ENCODE data around the gene PDHX.
"Not testable (repeated sequence)": the region's sequence is repeated elsewhere in the genome, so short reads cannot be mapped to it uniquely, and the experiment has no call there.

The PDHX gene

DNA sequence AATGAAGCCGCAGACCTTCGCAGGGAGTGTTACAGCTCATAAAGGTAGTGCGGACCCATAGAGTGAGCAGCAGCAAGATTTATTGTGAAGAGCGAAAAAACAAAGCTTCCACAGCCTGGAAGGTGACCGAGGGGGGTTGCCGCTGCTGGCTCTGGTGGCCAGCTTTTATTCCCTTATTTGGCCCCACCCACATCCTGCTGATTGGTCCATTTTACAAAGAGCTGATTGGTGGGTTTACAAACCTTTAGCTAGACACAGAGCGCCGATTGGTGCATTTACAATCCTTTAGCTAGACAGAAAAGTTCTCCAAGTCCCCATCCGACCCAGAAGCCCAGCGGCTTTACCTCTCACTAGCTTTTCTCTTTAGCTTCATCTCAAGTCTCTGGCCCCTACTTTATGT, 2.9 kb upstream of the PDHX start:
- not testable (repeated sequence) for DNase-seq

DNA sequence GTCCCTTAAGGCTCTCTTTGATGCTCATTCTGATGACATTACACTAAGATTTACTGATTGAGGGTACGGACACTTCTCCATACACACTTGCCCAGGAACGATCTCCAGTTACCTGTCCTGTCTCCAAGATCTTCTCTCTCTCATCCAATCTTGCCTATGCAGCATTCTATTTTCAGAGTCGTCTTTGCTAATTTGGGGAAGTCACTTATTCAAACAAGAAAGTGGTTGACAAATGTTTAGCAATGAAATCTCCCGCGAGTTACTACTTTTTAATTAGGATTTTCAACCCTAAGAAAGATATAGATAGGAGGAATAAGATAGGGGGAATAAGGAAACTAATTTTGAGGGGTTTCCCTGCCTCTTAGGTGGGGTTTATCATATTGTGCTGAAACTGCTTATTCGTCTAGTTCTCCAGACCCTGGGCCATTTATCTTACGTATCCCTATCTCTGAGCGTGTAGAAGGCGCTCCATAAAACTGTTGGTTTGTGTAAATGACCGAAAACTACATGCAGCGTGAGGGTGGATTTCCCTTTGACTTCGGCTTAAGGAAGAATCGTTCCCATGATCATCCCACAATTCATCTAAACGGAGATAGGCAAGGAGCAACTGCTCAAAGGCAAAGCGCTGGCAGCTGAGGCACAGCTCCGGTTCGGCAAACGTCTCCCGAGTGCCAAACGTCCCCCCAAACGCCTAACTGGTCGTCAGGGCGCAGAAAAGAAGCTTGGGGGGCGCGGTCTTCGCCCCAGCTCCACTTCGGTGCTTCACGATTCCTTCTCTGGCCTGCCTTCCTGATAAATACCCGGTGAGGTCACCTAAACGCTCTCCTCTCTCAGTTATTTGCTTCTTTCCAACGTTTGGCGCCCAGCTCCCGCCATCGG, 1.0 kb upstream of the PDHX start:
- DNase-seq: no peak

DNA sequence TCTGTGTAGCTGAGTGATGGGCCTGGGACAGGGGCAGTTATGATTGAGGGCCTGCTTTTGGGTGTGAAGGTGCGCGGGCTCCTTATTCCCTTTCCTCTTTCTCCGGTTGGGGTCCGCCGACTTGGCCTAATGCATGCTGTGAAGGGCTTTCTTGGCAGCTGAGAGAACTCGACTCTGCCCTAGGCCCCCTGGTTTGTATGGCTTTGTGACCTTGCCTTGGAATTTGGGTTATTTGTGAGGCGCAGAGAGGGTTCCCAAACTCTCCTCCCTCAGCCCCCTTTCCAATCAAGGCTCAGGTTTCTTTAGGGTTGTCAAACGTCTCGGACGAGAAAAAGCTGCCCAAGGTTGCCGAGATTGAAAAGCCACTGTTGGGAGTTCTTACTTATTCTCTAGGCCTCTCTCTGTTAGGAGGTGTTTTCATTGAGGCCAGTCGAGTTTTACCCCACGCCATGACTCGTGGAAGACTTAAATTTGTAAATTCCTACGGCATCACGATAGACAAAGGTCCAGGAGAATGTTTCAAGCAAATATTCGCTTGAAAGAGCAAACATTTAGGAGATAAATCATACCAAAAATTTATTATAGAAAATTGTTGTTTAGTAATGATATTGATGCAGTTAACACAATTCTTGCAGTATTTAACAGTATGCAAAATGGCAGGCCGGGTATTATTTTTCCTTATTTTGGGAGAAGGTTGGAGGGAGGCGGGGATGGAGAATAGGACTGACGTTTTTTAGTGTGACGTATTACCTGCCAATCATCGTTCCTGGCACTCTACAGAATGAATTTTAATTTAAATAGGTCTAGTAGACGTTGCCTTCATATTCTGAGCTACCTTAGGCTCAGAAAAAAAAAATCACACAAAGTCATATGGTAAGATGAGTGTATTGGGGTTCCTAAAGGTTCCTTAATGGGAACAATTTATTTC, 689 bp downstream of the PDHX start:
- DNase-seq: no peak

DNA sequence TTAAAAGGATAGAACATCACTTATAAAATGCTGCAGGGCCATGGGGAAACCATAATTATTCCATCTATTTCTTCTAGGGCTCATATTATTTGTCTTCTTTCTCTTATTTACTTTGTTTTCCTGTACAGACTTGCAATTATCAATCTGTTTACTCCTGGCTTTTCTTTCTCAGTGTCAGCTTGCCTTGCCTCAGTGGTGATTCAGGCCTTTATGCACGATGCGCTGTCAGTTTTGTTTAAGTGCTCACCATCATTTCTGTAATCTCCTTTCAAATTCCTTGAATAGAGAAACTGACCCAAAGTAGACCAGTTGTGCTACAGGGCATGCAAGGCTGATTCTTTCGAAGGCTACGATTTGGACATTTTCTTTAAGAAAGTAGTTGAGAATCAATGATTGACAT, 4.7 kb downstream of the PDHX start:
- DNase-seq: no peak

DNA sequence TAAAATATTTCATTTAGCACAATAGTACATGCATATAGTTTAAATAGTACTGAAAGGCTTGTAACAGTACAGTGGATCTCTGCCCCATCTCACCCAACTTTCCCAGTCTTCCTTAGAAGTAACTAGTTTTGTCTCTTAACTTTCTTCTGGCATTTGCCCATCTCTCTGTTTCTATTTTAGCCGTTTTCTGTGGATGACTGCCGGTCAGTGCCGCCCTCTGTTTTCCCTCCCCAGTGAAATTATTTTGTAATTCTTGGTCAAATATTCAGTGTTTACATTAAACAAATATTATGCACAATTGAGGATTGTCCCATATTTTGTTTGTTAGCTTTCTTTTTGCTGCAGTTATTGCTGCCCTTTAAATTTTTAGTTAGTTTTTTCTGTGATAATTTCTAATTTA, 8.3 kb downstream of the PDHX start:
- DNase-seq: no peak

DNA sequence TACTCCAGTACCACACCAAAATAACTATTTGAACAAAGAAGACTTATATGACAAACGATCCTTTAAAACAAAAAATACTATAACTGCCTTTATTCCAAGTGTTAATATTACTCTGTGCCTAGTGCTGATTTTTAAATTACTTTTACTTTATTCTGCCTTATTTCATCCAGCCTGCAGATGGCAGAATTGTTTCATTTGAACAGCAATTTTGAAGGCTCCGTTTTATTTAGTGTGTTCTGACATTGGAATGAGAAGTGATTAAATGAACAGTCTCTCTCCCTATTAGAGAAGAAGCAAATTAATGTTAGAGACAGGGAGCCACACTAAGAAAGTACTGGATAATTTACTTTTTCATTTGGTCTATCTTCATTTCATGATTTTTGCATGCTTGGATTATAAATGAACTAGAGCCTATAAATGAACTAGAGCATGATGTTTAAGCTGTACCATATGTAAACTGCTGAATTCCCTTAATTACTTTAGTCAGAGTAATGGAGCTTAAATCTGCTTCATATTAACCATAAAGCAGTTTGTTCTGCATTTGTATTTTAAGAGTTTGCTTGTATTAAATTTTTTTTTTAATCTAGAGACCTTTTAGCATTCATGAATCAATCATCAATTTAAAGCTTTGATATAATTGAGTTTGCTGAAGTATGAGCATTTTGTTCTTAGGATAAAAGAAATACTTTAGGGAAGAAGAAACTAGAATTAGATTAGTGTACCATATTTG, 9.8 kb downstream of the PDHX start:
- no peak for DNase-seq

DNA sequence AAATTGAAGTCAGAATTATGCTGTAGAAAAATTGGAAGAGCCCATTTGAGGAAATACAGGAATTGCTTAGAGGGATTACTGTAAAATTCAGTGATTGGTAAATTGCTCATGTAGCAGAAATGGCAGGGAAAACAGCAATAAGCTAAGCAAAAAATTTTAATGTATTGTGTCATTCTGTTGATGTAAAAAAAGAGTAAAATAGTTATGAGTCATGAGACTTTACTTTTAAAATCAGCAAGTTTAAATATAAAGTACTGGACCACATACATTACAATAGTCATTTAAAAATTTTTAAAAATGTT, 10.4 kb downstream of the PDHX start:
- DNase-seq: no peak

DNA sequence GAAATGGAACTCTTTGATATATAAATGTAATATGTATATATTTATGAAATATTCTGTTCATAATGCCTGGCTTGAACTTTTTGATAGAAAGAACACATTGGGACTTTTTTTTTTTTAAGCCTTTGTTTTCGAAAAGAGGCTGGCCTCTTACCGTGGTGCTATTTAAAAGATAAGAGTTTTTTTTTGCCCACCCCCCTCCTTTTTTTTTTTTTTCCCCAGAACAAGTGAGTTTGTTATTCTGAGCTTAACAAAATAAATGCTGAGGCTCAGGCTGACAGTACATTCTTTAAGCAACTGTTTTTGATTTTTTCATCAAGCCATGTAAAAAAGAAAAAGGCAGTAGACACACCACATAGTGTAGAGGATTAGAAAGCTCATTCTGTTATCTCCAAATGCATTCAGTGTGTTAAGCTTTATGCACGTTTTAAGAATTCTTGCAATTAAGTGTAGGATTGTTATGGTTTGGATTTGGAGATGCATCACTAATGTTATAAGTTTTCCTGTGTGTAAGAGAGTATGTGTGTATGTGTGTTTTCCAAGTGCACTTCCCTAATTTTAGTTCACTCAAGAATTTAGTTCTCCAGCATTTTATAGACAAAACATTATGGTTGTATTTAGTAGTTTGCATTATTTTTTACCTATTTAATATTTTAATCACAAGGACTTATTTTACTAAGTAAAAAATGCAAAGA, 12.0 kb downstream of the PDHX start:
- no peak for DNase-seq

DNA sequence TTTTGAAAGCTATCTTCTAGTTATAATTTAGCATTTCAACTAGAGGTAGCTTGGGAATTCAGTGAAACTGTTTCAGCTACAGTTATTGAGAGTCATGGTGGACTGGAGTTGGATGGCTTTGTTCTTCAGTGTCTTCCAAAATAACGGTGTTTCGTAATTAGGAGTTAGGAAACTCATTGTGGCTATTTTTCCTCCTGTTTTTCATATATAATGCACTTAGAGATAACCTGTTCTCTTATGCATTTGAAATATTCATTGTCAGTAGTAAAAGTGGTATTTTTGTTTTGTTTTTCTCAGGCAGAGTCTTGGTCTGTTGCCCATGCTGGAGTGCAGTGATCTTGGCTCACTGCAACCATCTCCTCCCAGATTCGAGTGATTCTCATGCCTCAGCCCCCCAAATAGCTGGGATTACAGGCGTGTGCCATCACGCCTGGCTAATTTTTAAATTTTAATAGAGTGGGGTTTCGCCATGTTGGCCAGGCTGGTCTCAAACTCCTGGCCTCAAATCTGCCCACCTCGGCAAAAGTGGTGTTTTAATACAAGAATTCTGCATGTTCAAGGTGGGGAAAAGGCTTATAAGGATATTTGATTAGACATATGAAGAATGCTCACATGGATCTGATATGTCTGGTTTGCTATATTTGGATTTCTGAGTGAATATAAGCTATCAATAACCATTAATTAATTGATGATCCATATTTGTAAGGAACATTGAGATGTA, 12.7 kb downstream of the PDHX start:
- DNase-seq: no peak

DNA sequence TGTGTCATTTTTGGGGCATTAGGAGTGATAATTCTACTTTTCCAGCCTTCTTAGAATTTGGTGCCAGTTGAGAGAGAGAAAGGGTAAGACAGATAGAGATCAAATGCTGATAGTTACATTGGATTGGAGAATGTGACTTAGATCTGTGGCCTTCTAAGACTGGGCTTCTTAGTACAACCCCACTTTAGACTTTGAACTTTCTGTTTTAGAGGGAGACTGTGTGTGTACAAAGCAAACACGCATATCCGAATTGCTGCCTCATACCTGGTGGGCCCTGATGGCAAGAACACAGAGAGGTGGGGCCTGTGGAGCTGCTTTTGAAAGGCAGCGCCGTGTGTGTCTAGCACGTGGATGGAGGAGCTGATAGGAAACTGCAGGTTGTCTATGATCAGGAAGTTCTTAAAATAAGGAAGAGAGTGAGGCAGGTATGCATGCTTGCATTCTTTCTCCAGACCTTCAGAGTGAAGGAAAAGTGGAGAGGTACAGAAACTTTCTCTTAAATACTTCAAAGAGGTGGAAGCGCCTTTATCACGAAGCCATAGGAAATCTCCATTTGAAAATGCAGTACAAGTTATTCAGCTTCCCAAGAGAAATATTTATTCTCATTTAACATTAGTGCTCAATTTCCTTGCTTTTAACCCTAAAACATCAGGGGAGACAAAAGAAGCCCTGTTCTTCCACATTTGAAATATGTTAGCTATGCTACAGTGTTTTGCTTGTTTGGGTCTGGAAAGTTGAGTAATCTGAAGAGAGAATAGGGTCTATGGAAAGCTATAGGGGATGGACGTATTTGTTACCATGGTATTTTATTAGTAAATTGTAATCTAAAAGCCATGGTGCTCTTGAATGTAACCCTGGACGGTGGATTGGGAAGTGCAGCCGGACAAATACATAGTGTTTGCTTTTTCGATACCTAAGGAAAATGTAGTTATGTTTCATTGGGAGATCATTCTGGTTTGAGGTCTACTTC, 13.7 kb downstream of the PDHX start:
- DNase-seq: no peak

DNA sequence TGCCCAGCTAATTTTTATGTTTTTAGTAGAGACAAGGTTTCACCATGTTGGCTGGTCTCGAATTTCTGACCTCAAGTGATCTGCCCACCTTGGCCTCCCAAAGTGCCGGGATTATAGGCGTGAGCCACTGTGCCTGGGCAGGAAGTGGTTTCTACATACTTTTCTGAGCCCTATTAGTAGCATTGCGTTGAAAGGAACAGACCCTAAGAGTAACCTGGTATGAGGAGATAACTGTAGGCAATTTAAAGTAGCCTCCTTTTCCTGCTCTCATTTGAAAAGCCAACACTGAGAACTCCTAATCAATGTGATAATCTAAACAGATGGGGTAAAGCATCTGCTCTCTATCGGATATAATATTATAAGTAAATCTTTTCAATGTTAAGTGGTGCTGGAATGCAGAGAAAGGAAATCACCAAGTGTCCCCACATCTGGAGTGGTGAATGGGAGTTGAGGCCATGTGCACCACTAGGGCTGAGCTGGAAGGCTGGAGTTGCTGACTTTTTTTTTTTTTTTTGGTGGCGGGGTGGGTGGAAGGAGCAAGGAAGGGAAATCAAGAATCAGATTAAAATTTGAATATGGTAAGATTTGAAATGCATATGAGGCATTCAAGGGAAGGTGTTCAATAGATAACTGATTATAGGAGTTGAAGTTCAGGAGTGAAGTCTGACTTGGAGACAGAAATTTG, 20.7 kb downstream of the PDHX start:
- DNase-seq: no peak

DNA sequence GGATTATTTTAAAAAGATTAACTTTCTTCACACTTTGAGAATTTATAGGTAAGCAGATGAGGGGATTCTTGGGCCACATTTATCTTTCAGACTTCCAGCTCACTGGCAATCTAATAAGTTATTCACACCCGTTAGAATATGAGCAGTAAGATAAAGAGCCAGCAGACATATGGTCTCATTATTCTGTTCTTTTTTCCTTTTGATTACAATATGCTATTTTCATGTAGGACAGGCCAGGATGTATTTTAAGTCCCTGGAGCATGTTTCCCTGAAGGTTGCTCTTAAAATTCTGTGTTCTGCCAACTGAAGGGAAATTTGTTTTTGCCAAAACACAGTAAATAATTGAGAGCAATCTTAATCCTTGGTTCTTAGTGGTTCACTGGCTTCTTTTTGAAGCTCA, 22.2 kb downstream of the PDHX start:
- DNase-seq: no peak

DNA sequence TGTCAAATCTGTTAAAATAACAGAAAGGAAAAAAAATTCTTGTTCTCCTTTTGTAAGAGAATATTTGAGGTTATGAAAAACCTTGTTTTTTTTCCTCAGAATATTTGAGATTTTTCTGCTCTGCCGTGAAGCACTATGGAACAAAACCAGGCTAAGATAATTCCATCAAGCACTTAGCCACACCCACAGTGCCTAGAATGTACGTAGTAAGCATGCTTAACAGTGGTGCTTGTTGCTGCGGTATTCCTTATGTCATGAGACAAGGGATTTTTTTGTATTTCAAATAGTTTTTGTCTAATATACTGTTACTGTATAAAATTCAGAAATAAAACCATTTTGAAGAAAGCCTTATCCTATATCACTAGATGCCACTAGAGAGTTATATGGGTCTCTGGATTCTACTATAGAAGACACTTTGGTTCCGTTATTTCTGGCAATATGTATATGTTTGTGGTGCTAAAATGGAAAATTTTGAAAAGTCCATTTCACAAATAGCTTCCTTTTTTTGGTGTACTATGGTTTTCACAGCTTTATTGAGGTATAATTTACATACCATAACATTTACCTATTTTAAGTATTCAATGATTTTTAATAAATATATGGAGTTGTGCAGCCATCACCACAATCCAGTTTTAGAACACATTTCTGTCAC, 23.7 kb downstream of the PDHX start:
- DNase-seq: no peak

DNA sequence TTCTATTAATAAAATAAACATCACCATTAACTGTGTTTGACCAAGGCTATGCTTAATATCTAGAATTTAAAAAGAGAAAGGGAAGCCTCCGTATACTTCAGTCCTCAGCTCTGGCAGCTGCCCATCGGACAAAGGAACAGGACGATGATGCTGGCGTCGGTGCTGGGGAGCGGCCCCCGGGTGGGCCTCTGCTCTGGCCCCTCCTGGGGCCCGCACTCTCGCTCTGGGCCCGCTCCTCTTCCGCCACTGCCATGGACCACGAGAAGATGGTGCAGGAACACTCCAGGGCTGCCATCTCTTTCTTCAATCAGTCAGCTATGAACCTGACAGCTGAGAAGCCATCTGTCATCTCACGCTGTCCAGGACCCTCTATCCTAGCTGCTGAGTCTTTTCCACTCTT, 25.3 kb downstream of the PDHX start:
- no peak for DNase-seq

DNA sequence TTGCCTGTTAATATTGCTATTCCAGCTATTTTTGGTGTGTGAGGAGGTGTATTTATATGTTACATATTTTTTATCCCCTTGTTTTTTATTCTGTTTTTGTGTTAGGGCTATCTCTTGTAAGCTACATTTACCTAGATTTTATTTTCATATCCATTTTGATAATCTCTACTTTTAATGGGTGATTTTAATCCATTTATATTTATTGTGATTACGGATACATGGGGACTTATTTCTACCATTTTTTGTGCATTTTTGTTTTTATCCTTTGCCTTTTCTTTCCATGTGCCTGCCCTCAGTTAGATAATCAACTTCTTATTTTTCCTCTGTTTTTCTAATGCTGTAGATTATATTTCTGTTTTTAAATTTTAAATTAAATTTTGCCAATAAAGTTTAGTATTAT, 28.3 kb downstream of the PDHX start:
- no peak for DNase-seq

DNA sequence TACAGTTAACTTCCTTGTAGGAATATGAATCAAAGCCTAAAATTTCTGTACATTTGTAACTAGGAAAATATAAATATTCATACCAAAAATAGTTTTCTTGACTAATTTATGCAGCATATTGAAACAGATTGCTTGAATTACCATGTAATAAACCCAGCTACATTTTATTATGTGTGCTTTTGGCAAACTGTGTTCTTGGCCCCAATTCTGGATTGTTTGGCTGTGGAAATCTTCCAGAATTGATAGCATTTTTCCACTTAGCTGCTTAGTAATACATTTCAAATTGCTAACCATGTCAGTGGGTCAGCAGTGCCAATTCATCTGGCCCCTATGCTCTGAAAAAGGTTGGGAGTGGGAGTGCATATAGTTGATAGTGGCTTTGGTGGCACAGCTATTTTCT, 32.3 kb downstream of the PDHX start:
- no peak for DNase-seq

DNA sequence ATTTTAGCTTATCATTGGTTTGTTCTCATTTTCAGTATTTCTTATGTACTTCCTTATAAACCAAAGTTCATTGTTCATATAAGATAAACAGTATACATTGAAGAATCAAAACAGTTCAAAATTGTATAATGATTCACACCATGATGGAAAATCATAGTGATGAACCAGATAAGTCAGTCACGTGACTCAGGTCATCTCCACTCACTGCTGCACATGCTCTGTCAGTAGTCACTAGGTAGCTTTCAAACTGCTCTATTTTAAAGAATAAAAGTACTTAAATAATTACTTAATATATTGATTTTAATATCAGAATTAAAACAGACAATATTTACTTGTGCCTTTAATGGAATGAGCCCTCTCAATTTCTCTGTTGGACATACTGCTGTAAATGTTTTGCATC, 37.5 kb downstream of the PDHX start:
- no peak for DNase-seq

DNA sequence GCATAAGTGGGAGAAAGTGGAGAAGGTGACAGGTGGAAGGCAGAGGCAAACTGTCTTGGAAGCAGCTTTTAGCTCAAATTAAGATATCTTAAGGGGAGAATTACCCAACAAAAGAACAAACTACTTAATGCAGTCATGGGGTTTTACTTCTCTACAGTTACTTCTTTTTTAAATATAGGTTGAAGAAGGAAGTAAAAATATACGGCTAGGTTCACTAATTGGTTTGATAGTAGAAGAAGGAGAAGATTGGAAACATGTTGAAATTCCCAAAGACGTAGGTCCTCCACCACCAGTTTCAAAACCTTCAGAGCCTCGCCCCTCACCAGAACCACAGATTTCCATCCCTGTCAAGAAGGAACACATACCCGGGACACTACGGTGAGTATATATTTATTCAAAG, 40.8 kb downstream of the PDHX start:
- DNase-seq: no peak

DNA sequence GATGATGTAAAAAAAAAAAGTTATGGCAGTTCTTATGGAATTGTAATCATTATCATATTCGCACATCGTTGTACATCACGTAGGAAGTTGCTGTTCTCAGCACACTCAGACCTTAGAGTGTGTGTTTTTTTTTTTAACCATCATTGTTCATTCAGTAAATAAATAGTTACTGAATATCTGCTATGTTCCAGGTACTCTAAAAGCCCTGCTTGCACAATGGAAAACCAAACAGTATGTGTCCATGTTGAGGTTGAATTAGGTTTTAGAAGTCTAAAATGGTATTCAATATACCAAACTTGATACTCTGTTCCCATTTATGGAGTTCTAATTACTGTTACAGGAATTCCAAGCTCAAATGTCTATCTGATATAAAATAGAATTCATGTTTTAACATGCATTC, 41.2 kb downstream of the PDHX start:
- no peak for DNase-seq

DNA sequence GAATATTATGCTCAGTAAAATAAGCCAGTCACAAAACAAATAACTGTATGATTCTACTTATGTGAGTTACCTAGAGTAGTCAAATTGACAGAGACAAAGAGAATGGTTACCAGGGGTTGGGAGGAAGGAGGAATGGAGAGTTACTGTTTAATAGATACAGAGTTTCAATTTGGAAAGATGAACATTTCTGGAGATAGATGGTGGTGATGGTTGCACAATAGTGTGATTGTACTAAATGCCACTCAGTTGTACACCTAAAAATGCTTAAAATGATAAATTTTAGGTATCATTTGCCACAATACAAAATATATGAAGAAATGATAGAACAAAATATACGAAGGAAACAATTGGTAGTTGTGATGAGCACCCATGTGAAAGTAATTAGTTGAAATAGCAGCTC, 43.4 kb downstream of the PDHX start:
- no peak for DNase-seq

Measured in activated CD8-positive, alpha-beta memory T cell treated with anti-CD3 and anti-CD28 coated beads for 24 hours (primary cell).